T-helper 1 cell (primary cell): ENCODE results near the gene RPLP2.
A peak's percentile ranks its signal among the peaks of the same experiment; 100 is the strongest.

Experiments
- DNase-seq, 5 donors: peaks; one replicate each; pipeline ENCODE4 v3.0.0-alpha.2; 2012 to 2020
- total RNA-seq, 4 donors: gene quantifications; one replicate each; lab custom pipeline; 2026; lab: John Stamatoyannopoulos, UW

Gene RPLP2
- total RNA-seq: 722 to 1,519 (median 1,111) reads per million in 4 donors

GRCh38 chr11:809287-810039, at the start of gene RPLP2:
Gene RPLP2 (plus strand): TSS chr11:809967. CDS start chr11:810235, 268 bp downstream.
- peak; percentile 93 to 98 (median 96) for DNase-seq

- DNase-seq: no peak
These were observed 49.5 kb upstream of the RPLP2 start for GRCh38 chr11:760236-760635.

GRCh38 chr11:761526-762108, 48.1 kb upstream of the RPLP2 start:
- no peak for DNase-seq

GRCh38 chr11:762421-763072, 47.2 kb upstream of the RPLP2 start:
- DNase-seq: no peak

- DNase-seq: no peak
These were observed 46.7 kb upstream of the RPLP2 start for GRCh38 chr11:763073-763463.

- DNase-seq: no peak
These were observed 46.0 kb upstream of the RPLP2 start for GRCh38 chr11:763549-764321.

- DNase-seq: no peak
These were observed 45.3 kb upstream of the RPLP2 start for GRCh38 chr11:764322-765024.

GRCh38 chr11:765025-765801, 44.6 kb upstream of the RPLP2 start:
- peak; percentile 31 to 58 (median 54) for DNase-seq

- DNase-seq: no peak
These were observed 44.0 kb upstream of the RPLP2 start for GRCh38 chr11:765802-766091.

- DNase-seq: no peak
These were observed 43.4 kb upstream of the RPLP2 start for GRCh38 chr11:766106-766935.

- no peak for DNase-seq
These were observed 42.9 kb upstream of the RPLP2 start for GRCh38 chr11:766936-767210.

GRCh38 chr11:767238-767637, 42.5 kb upstream of the RPLP2 start:
- DNase-seq: no peak

GRCh38 chr11:769887-770641, 39.7 kb upstream of the RPLP2 start:
- no peak for DNase-seq

GRCh38 chr11:770642-771616, 38.8 kb upstream of the RPLP2 start:
- DNase-seq: no peak

- no peak for DNase-seq
These were observed 38.1 kb upstream of the RPLP2 start for GRCh38 chr11:771617-772204.

GRCh38 chr11:772429-773390, 37.1 kb upstream of the RPLP2 start:
- no peak for DNase-seq

- DNase-seq: no peak
These were observed 36.3 kb upstream of the RPLP2 start for GRCh38 chr11:773425-773824.

- no peak for DNase-seq
These were observed 35.9 kb upstream of the RPLP2 start for GRCh38 chr11:773830-774229.
